ENCODE data around the gene SMYD3. TPM values are rescaled to one million over a fixed set of nuclear protein-coding genes. Genes with fewer than 3 reads are reported as not detected.

Gene SMYD3
- total RNA-seq, 6 experiments from 2014 or later = 6.3 to 10.0 (median 6.6) TPM

GRCh38 chr1:246108278-246108925 lies 398.7 kb downstream of the SMYD3 start:
- H3K27ac ChIP-seq = no peak overlapping the region
- H3K36me3 ChIP-seq = no peaks in the 10 kb centered on the region
- no peak for TF ChIP-seq CTCF (IDR thresholded peaks at IDR 0.05)
- no peak for ATAC-seq
- intact Hi-C loops (cut with DNase I) = no loop called here
- no peak for DNase-seq
- no peak overlapping the region for H3K4me3 ChIP-seq
- 73% methylated on average over 6 of the region's 6 CpGs for WGBS (ENCODE audit: insufficient coverage, low coverage, low lambda C conversion rate, missing lambda C conversion rate)
- H3K9me3 ChIP-seq = no peaks in the 10 kb centered on the region
- H3K27me3 ChIP-seq = no peaks in the 10 kb centered on the region
- H3K4me1 ChIP-seq = no peaks in the 10 kb centered on the region

DNA sequence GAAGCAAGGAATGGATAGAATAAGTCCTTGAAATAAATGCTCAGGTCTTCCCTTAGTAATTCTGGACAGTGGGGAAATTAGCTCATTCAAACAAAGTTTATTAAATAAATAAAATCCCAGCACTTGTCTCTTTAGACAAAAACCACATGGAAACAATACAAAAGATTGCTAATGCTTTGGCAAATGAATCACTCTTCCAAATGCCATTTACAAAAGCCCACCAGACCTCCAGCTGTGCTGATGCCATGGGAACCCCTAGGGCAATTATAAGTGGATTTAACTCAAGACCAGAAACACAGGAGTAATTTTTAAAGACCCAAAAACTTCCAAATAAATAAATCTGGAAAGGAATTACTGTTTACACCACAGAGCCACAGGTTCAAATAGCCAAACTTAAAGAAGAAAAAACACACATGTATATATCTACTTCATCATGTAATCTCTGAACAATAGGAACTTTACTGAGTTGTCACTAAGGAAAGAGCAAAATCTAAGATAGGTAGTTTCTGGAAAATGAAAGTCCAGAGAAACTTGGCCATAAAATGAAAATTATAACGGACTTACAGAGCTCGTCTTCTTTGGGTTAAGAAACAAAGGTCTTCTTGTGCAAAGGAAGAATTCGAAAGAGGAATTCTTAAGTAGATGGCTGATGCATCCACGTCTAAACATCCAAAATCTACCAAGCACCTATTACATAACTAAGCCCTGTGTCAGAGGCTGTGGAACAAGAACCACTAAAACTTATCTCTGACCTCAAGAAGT lies 399.4 kb downstream of the SMYD3 start:
- intact Hi-C loops (cut with DNase I) = no loop called here
- no peaks in the 10 kb centered on the region for H3K4me1 ChIP-seq
- no peaks in the 10 kb centered on the region for H3K9me3 ChIP-seq
- DNase-seq = no peak
- TF ChIP-seq CTCF (IDR thresholded peaks at IDR 0.05) (no peak), POLR2A (IDR thresholded peaks at IDR 0.05) (no peak)
- H3K27ac ChIP-seq = no peak overlapping the region
- WGBS (ENCODE audit: insufficient coverage, low coverage, low lambda C conversion rate, missing lambda C conversion rate) = 69% methylated on average over 4 of the region's 4 CpGs
- no peaks in the 10 kb centered on the region for H3K36me3 ChIP-seq
- H3K4me3 ChIP-seq = no peak overlapping the region
- no peak for ATAC-seq
- H3K27me3 ChIP-seq = no peaks in the 10 kb centered on the region

GRCh38 chr1:246106342-246106763 lies 400.7 kb downstream of the SMYD3 start:
- no peaks in the 10 kb centered on the region for H3K4me1 ChIP-seq
- H3K4me3 ChIP-seq = no peak overlapping the region
- no peaks in the 10 kb centered on the region for H3K36me3 ChIP-seq
- DNase-seq = no peak
- H3K9me3 ChIP-seq = no peaks in the 10 kb centered on the region
- no peak for ATAC-seq
- intact Hi-C loops (cut with DNase I) = no loop called here
- H3K27me3 ChIP-seq = no peaks in the 10 kb centered on the region
- 59% methylated on average over 5 of the region's 5 CpGs for WGBS (ENCODE audit: insufficient coverage, low coverage, low lambda C conversion rate, missing lambda C conversion rate)
- TF ChIP-seq POLR2A (IDR thresholded peaks at IDR 0.05) = no peak
- no peak for TF ChIP-seq CTCF (IDR thresholded peaks at IDR 0.05)
- no peak overlapping the region for H3K27ac ChIP-seq

DNA sequence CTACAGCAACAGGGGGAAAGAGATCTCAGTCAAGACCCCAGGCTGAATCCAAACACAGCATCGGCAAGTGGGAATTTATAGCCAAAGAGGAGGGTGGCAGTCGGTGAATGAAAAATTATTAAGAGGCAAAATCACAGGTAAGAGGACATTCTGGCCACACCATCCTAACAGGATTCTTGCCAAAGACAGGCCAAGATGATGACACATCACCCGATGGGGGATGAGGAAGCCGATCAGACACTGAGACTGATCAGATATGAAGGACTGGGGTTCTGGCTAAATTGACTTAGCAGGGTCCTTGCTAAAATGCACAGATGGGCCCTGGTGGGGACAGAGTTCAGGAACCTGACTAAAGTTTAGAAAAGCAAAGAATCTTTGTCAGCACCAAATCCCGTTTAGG lies 402.2 kb downstream of the SMYD3 start:
- Histone ChIP-seq H3K4me1 (no peaks in the 10 kb centered on the region), H3K27ac (no peak overlapping the region), H3K4me3 (no peak overlapping the region), H3K36me3 (no peaks in the 10 kb centered on the region), H3K9me3 (no peaks in the 10 kb centered on the region), H3K27me3 (no peaks in the 10 kb centered on the region)
- DNase-seq = no peak
- WGBS (ENCODE audit: insufficient coverage, low coverage, low lambda C conversion rate, missing lambda C conversion rate) = 85% methylated on average over 5 of the region's 5 CpGs
- no peak for ATAC-seq
- intact Hi-C loops (cut with DNase I) = no loop called here
- TF ChIP-seq CTCF (IDR thresholded peaks at IDR 0.05) (no peak), POLR2A (IDR thresholded peaks at IDR 0.05) (no peak)
